Measurements from ENCODE around the gene CPVL.

The CPVL gene

GRCh38 chr7:28958980-28959347, 187.4 kb downstream of the CPVL start:
- DNase-seq: no peak

- DNase-seq: peak; percentile 95
Observed at GRCh38 chr7:28958235-28958979, 187.9 kb downstream of the CPVL start, which contains the start of gene TRIL. Gene TRIL (minus strand): TSS chr7:28958330. CDS start chr7:28958046, 284 bp downstream.

DNA sequence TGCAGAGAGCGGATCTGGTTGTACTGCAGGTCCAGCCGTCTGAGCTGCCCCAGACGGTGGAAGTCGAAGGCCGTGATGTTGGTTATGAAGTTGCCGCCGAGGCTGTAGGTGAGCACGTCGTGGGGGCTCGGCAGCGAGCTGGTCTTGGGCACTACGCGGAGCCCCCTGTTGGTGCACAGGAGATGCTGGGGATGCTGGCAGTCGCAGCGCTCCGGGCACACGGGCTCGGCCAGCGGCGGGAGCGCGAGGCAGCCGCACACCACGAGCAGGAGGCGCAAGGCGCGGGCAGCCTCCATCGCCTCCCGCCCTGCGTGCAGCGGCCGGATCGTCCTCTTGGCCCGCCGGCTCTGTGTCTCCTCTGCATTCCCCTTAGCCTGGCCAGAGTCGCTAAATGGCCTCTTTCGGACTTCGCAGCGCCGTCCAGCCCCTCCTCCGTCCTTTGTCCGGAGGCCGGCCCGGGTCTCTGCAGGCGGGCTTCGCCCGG, 188.5 kb downstream of the CPVL start:
- no peak for DNase-seq

GRCh38 chr7:28957064-28957750, 189.1 kb downstream of the CPVL start:
- DNase-seq: peak; percentile 72

GRCh38 chr7:28956608-28957063, 189.7 kb downstream of the CPVL start:
- peak; percentile 80 for DNase-seq

DNA sequence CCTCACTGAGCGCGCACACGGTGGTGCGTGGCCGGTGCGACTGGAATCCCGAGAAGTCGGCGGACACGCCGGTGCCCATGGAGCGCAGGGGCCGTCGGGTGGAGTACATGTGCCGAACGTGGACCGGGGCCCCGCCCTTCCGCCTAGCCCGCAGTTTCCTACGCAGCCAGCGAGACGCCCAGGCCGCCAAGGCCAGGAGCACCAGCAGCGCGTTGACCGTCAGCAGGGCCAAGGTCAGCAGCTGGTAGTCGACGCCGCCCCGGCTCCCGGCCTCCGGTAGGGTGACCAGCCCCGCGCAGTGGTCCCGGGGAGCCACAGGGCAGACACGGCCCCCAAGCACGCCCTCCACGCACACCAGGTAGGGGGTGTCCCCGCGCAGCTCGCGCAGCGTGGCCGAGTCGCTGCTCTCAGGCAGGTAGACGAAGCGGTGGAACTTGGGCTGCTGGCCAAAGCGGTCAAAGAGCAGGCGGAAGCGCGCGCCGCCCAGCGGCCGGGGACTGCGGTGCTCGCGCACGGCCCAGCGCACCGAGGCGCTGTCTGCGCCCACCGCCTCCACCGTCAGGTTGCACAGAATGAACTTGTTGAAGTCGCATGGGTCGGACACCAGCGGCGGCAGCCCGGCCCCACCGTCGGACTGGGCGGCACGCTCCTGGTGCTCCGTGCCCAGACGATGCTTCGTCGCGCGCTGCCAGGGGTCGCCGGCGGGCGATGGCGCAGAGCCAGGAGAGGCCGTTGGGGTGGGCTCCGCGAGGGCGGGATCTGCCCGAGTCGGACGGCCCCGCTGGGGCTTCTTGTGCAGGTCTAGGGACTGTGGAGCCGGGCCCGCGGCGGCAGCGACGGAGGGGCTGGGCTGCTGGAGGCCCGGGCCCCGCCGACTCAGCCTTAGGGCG, 190.4 kb downstream of the CPVL start:
- peak; percentile 89 for DNase-seq

- DNase-seq: no peak
Observed at GRCh38 chr7:28955356-28955717, 191.0 kb downstream of the CPVL start.

DNA sequence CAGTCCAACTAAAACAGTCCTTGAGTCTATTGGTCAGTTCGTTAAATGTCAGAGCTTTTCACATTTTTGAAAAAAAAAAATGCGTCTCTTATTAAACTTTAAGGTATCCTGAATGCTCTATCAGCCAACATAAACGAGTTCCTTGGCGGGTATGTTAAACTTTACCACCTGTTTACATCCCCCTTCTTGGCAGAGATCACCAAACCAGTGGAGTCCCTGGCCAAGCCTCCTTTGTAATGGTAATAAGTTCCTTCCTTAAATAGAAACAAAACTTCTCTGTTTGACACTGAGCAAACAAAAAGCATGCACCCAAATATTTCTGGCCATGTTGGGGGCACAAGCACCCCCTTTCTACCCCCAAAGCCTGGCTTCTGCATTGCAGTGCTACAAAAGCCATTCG, 191.4 kb downstream of the CPVL start:
- DNase-seq: no peak

GRCh38 chr7:28954471-28954870, 191.9 kb downstream of the CPVL start:
- no peak for DNase-seq

DNA sequence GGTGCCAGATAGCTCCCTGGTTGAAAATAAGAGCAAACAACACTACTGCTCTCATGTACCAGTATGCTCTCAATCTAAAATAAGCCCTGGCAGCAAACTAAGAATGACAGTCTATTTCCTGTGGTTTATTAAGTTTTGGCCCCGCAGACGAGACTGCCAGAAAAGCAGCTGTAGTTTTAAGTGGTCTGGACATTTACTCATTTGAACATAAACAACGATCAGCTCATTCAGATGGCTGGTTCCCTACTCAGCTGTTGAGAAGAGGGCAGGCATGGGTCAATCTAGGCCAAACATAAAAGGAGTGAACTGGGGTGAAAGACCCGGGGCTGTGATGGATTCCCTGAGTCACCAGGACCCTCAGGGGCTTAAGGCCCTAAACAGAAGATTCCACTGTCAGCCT, 192.7 kb downstream of the CPVL start:
- no peak for DNase-seq
